Stimulated activated CD8-positive, alpha-beta memory T cell treated with anti-CD3 and anti-CD28 coated beads, Interleukin-2, amount 100 ng/mL, for 48 hours (primary cell): Measurements from ENCODE around the gene P3R3URF.

Experiments
- DNase-seq, 2 donors: peaks; one replicate each; pipeline ENCODE4 v3.0.0-alpha.2; 2020; ENCODE audit warnings: low read depth in 2 of 2

P3R3URF gene

DNA sequence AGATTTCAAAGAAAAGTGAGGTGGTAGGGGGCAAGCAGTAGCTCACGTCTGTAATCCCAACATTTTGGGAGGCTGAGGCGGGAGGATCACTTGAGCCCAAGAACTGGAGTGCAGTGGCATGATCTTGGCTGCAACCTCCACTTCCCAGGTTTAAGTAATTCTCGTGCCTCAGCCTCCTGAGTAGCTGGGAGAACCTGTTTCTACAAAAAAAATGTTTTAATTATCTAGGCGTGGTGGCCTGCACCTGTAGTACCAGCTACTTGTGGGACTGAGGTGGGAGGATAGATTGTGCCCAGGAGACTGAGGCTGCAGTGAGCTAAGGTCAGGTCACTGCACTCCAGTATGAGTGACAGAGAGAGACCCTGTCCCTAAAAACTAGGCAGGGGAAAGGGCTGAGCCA lies 4.0 kb downstream of the P3R3URF start:
- DNase-seq, result no peak

DNA sequence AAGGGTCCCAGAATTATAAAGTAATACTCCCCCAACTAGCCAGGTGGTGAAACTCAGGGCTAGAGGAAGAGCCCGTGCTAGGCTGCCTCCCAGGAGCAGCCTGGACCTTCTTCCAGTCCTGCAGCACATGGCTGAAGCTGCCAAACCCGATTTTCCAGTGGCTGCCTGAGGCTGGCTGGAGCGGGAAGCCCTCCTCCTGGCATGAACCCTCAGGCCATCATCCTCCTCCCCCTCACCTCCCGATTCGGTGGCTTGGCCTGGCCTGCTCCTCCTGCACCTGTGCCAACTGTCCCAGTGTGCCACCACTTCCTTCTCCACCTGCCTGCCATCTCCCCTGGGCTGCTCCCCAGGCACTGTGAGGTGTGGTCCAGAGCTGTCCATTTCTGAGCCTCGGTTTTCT lies 4.4 kb downstream of the P3R3URF start:
- no peak for DNase-seq

DNA sequence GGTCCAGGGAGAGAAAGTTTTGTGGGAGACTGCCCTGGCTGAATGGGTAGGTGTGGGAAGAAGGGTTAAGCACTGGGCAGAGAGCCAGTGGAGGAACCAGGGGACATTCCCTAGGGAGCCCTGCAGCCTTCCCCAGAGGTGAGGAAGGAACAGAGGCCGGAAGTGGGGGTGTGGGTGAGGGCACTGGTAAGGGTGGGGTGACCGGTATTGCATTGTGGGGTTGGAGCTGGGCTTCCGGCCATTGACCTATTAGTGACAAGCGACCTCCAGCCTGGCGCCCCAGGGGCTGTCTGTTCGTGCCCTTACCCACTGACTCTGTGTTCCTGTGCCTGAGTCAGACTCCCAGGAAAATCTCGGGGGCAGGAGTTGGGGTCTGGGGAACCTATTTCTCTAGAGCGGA lies 4.9 kb downstream of the P3R3URF start:
- DNase-seq, result no peak

DNA sequence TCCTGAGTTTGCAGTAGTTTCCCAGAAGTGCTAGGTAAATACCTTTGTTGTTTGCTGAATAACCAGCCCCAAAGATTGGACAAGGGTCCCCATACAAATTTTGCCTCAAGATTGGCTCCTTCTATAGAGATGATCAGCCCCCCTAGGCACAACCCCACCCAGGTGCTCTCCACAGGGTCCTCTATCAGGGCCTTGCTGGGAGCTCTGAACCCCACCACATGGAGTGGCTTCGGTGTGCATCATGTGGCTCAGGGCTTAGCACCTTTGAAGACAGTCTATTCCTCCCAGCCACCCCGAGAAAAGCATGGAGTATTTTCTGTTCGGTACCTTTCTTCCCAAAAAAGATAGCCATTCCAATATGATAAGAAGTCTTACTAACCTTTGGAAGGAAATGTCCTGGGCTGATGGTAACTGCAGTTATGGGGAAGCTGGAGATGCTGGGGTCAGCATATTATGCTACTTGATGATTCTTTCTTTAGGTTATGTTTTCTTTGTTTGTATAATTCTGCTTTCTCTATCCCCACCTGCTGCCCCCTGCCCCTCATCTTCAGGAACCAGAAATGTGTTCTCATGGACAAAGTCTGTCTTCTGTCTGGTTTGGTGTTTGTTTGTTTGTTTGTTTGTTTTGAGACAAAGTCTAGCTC lies 6.4 kb downstream of the P3R3URF start:
- DNase-seq, result no peak

DNA sequence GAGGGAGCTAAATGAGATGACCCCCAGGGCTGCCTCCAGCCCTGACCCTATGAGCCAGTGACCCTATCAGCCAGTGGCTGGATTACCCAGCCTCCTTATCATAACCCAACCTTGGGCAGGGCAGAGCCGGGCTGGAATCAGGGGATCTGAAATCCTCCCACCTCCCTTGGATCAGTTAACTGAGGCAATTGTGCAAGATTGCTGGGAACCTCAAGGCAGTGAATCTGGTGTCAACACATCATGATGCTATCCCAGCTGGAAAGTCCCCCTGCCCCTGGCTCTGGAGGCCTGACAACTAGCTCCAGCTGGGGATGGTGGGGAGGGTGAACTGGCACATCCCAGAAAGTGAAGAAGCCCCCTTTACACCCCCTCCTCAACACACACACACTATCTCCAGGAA lies 7.8 kb downstream of the P3R3URF start:
- DNase-seq, result no peak

DNA sequence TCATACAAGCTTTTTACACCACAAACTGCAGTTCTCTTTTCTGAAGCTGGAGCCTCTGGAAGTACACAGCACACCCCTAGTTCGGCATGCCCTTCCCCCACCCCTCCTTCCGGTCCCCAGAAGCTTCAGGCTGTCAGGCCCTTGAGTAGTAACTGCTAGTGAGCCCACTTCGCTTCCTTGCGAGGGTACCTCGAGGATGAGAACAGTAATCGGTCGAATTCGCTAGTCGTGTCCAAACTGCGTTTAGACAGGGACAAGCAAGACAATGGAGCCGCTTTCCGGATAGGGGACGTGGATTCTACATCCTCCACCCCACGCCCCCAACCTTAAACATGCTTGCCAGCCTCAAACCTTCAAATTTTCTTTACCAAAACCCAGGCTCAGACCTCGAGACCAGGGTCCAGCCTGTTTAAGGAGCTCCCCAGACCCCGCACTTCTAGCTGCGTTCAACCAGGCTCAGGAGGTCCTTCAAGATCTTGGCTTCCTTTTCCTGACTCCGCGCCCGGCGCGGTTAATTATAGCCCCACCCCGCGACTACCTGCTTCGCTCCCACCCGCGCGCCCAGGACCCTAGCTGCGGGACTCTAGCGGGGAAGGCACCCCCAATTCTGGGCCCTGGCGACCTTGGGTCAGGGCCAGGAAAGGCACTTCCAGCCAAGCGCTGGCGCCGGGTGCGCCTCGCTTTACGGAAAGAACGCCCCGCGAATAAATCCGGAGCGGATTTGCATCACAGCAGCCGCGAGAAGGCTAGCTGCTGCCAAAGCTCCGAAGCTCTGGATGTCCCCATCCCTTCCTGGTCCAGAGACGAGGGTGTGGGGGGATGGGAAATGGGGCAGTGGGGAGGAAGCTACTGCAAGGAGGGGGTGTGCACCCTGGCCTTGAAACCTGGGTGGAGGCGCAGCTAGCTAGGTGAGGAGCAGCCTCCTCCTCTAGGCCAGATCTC lies 9.5 kb downstream of the P3R3URF start:
- no peak for DNase-seq

DNA sequence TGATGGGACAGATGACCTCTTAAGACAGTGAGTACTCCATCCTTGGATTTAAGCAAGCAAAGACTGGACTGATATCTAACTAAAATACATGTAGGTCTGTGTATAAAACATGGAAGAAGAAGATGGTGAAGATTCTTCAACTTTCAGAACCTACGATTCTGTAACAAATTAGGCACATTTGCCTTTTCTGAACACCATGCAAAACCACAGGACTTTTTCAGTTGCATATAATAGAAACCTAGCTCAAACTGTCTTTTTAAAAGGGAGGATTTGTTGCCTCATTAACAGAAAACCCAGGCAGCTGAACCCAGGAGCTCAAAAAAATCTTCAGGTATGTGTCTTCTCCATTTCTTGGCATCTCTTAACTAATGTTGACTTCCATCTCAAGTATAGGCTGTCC lies 16.1 kb downstream of the P3R3URF start:
- DNase-seq, result no peak

DNA sequence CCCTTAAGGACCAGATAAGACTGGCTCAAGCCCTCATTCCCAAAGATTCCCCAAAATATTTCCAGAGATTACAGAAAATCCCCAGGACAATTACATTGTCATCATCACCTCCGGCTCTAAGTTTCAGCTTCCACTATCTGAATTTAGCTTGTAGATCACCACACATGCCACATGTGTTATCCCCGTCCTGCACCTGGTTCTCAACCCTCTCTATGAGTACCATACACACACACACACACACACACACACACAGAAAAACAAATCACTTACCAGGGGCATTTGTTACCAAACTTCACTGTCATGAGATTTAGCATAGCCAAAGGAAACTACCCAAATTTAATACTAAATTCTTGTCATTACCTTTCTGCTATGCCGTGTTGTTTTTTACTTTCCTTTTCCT lies 16.8 kb downstream of the P3R3URF start:
- no peak for DNase-seq

DNA sequence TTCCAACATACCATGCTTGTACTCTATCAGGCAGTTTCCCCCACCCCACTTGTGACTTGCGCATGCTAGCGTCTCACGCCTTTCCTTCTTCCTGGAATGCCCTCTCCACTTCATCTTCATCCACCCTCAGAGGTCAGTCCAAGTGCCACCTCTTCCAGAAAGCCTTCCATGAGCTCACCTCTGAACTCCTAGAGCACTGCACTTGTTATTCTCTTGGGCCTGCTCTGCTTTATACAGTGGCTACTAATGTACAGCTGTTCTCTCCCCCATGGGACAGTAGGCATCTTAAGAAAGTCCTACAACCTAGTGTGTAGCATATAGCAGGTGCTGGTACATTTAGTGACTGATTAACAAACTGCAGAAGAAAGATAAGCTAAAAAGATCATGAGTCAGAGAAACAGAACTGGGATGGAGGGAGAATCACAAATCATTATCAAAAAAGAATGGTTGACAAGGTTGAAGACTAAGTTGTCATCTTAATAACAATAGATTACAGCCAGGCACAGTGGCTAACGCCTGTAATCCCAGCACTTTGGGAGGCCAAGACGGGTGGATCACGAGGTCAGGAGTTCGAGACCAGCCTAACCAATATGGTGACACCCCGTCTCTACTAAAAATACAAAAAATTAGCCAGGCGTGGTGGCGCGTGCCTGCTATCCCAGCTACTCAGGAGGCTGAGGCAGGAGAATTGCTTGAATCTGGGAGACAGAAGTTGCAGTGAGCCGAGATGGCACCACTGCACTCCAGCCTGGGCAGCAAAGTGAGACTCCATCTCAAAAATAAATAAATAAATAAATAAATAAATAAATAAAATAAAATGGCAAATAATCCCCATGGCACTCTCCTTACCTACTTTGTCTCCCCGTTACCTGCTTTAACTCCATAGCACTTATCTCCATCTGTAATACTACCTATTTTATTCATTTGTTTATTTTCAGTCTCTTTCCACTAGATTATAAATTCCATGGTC lies 17.7 kb downstream of the P3R3URF start:
- DNase-seq, result no peak

DNA sequence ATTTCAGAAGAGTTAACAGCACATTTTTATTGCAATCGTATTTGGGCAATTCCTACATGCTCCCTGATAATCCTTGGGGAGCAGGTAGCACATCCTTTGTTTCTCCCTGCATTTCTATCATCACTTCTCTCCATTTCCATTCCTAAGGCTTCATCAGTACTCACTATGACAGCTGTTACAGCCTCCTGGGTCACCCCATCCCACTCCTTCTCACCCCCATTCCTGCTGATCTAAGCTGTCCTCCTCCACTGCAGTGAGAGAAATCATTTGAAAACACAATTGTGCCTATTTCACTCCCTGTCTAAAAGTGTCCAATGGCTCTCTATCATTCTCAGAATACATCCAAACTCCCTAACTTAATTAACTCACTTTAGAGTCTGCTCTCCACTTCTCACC lies 18.4 kb downstream of the P3R3URF start:
- no peak for DNase-seq

DNA sequence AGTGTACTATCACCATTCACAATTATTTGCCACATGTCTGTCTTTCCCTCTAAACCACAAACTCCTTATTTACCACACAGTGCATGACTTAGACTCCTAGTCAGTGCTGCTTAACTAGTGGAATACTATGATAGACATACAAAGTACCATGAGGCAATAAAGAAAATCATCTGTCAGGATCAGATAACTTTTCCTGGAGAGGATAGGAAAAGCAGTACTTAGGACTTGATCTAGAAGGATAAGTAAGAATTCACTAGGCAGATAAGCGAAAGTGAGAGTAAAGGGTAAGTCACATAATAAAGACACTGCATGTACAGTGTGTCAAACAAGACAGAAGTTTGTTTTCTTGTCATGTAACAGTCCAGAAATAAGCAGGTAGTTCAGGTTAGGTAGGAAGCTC lies 22.6 kb downstream of the P3R3URF start:
- no peak for DNase-seq

DNA sequence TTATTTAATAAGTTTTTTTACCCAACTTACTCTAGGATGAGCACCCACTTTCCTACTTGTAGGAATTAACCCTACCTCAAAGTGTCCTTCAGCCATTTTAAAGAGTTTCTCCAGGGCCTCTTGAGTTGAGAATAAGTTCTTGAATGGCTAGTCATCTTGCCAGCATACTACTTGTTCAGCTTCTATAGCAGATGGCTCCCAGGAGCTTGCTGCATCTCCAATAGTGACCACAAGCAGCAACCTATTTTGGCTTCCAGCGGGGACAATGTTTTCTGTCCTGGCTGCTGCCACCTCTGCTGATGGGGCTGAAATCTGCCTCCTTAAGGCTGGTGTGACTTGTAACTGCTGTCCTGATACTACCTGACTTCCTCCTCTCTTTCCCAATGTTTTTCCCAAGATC lies 23.1 kb downstream of the P3R3URF start:
- no peak for DNase-seq

DNA sequence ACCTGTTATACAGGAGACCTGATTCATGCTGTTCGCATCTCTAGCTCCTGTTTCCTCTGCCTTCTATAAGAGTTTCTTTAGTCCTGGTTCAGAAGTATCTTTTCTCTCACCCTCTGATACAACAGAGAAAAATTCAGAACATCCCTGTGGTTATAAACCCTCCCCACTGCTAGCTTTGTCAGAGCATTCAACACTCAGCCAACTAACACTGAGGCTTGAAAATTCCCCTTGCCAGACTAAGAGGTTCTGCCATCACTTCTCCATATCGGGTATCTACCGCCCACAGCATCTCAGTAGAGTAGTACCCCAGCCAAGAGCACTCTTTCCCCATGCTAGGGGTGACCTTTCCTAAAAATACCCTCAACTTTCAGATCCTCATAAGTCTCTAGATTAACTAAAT lies 24.3 kb downstream of the P3R3URF start:
- DNase-seq, result no peak

DNA sequence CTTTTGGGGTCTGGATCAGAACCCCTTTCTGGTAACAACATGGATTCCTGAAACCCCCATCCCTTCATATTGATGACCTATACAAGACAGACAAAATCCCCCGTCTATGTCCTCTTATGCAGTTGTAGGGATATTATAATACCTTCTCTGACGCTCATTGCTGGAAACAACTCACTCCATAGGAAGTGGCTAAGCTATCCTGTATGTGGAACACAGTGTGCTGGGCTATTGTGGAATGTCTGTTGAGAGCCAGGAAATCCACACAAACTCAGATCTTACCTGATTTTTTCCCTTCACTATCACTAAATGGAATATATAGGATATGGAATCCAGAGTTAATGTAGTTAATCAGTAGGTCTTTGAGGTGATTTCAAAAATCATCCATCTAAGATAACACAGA lies 26.2 kb downstream of the P3R3URF start:
- no peak for DNase-seq

DNA sequence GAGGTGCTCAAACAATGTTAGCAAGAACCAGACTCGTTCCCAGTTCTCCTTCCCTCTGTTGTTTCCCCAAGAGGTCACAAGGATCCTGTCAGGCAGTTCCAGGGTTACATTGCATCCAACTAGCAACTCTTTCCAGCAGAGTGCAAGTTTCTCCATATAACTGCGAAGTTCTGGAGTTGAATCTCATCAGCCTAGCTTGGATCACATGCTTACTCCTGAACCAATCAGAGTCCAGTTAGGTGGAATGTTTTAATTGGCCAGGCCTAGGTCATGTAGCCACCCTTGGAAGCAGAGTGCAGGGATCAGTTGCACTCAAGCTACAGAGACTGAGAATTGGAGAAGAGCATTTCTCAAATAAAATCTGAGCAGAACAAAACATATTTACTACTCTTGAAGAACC lies 28.0 kb downstream of the P3R3URF start:
- DNase-seq, result no peak

DNA sequence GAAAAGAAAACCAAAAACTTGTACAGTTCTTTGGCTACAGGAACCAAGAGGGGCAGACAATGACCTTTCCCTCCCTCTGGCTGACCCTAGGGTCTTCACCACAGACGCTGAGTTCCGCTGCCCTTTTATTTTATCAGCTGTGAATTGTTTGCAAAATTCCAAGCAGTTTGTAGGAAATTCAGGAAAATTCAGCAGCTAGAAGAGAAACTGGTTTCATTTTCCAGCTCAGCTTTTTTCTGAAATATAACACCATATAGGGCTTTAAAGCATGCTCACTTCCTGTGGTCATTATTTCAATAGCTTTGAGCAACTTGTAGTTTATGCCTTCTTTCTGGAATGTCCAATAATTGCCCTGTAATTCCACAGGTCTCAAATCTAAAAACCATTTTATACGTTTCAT lies 38.4 kb downstream of the P3R3URF start:
- no peak for DNase-seq

DNA sequence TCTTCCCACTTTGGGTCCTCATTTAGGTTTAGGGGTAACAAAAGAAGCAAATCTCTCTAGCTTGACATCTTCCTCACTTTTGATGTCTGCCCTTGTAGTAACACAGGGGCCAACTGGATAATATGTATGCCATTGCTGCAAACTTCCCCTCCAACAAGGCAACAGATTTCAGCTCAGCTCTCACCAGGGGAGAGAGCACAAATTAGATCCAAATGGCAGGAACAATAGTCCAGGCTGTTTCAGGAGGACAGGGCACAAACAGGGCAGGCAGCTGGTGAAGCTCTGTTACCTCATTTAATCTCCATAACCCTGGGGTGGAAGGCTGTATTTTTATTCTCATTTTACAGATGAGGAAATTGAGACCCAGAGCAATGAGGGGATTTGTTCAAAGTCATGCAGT lies 39.6 kb downstream of the P3R3URF start:
- DNase-seq, result no peak

DNA sequence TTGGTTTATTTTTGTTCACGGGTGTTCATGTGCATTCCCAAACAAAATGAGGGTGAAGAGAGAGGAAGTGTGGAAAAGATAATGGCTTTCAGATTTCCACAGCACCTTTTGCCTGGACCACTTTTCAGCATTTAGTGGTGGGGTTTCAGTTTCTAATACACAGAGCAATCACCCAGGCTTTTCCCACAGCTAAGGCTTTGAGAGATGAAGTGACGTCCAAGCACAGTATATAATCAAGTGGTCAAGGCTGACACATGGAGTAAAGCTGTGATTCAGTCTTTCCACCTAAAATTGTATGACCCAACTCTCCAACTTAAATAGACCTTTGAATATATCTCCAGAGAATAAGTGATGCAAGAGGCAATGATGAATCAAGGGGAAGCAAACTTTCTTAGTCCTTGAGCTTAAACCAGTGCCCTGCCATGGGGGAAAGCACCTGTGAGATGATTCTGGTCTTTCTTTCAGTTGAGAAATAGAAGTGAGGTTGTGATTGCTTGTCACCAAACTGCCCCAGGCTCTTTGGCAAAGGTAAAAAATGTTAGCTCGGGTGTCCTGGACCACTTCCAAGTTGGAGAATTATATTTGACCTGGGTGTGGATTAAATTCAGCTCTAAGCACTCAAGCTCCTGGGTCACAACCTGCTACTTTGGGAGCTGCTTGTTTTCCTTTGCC lies 41.5 kb downstream of the P3R3URF start:
- DNase-seq, result no peak

DNA sequence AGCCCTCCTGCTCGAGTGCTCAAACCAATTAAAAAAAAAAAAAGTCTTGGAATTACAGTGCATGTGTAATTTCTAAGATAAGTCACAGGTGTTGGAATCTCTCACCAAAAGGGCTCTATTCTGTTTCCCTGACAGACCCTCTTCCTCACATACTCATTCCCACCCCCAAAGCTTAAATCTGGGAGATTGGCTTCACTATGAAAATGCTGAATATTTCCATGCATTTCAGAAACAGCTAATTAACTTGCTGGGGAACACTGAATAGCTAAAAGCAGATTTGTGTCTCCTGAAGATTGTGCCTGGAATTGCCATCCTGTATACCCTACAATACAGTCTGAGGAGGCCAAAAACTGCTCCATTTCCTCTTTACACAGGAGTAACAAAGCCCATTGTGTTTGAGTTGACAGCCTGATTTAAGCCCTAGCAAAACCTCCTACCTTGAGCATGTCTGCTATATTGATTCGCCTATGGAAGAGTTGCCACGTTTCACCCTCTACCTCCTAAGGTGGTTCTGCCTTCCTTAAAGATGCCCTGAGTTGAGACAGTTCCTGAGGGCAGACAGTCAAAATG lies 42.4 kb downstream of the P3R3URF start:
- DNase-seq, result no peak

DNA sequence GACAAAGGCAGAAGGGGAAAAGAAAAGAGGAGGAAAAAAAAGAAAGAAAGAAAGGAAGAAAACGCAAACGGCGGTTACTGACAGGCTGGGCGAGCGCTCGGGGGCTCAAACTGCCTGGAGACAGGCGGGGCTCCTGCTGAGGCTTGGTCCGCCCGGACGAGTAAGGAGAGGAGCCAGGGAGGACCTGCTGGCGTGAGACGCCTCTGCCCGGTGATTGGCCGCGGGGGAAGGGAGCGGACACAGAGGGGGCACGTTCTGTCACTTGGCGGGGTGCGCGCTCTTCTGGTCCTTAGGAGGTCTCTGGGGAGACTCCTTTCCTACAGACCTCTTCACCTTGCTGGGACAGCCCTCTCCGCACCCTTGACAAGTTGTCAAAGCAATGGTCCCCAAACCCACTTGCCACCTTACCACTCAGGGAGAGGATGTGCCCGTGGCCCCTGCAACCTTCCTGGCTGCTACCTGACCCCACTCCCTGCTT lies 43.1 kb downstream of the P3R3URF start:
- DNase-seq, result peak; percentile 14 to 28

DNA sequence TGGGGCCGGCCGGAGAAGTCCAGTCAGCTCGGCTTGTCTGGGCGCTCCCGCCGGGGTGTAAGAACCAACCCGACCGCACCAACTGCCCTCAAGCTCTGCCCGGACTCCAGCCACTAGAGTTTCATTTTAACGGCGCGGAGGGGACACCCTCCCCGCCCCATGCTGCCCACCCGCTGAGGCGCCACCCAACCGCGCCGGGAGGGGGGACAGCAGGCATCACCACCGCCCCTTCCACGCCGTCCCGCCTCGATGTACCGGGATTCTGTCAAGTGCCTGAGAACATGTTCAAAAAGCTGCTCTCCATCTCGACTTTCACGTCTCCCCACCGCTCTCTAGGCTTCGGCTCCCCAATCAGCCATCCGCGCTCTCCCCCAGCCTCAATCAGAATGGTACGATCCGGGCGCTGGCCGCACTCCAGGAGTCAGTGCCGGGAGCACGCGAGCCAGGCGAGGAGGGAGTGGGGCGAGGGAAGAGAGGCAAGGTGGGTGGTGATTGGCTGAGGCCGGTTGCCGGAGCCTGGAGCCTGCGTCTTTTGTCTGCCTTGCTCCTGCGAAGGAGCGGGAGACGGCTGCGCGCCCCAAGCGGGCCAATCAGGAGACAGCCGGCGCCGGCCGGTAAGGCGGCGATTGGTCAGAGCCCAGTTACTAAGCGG lies 43.6 kb downstream of the P3R3URF start, which contains the start of gene PIK3R3:
Gene PIK3R3 (minus strand): TSS at position 101 of the 652 bp plus-strand sequence. CDS start 677 bp downstream, outside the sequence.
- peak; percentile 81 to 84 for DNase-seq
